Measurements from ENCODE around the gene MGRN1. TPM values are rescaled to one million over a fixed set of nuclear protein-coding genes. Genes with fewer than 3 reads are reported as not detected.
"Not testable (repeated sequence)": the region's sequence is repeated elsewhere in the genome, so short reads cannot be mapped to it uniquely, and the experiment has no call there.

Gene MGRN1
- total RNA-seq, 1 donor from 2014 or later = 19.2 TPM

DNA sequence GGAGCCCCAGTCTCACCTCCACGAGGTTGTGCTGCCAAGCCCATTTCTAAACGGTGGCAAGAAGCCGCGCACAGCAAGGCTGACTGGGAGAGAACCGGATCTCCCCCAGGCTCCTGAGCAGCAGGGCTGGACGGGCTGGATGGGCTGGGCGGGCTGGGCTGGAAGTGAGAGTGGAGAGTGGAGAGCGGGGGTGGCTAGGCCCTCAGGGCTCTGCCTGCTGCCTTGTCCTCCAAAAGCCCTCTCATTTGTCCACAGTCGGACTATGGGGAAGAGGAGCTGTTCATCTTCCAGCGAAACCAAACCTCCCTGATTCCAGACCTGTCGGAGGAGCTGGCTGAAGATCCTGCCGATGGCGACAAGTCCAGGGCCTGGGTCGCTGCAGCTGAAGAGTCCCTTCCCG is 112.9 kb downstream of the MGRN1 start:
- no peak for ATAC-seq

DNA sequence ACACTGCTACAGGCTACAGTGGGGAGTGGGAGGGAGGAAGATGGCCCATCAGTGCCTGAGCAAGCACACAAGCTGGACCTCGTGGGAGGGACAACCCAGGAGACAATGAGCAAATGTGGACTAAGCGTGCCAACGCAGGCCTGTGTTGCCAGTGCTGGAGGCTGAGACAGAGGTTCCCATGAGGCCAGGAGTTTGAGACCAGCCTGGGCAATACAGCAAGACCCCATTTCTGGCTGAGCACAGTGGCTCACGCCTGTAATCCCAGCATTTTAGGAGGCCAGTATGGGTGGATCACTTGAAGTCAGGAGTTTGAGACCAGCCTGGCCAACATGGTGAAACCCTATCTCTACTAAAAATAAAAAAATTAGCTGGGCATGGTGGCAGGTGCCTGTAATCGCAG is 113.7 kb downstream of the MGRN1 start:
- ATAC-seq = not testable (repeated sequence)

Other genes with a start within 250 kb of the MGRN1 start
- 7.9 TPM for gene CORO7, start 208.2 kb upstream of the MGRN1 start, total RNA-seq
- gene DNAJA3, start 199.0 kb upstream of the MGRN1 start, total RNA-seq = 40.2 TPM
- gene NMRAL1, start 150.2 kb upstream of the MGRN1 start, total RNA-seq = 35.2 TPM
- 46.6 TPM for gene HMOX2, start 148.4 kb upstream of the MGRN1 start, total RNA-seq
- gene CDIP1, start 86.1 kb upstream of the MGRN1 start, total RNA-seq = 18.9 TPM
- gene C16orf96, start 68.5 kb upstream of the MGRN1 start, total RNA-seq = 0.04 TPM
- gene UBALD1, start 9.9 kb upstream of the MGRN1 start, total RNA-seq = 12.7 TPM
- 24.2 TPM for gene NUDT16L1, start 68.7 kb downstream of the MGRN1 start, total RNA-seq
- gene ANKS3, start 109.4 kb downstream of the MGRN1 start, total RNA-seq = 8.1 TPM
- 0.28 TPM for gene DNAAF8, start 109.7 kb downstream of the MGRN1 start, total RNA-seq
- 5.2 TPM for gene ZNF500, start 142.3 kb downstream of the MGRN1 start, total RNA-seq
- not detected for gene SEPTIN12, start 163.5 kb downstream of the MGRN1 start, total RNA-seq
- 12.9 TPM for gene SMIM22, start 170.5 kb downstream of the MGRN1 start, total RNA-seq
- gene ROGDI, start 177.8 kb downstream of the MGRN1 start, total RNA-seq = 21.3 TPM
- gene GLYR1, start 222.5 kb downstream of the MGRN1 start, total RNA-seq = 49.9 TPM
- 12.0 TPM for gene UBN1, start 222.7 kb downstream of the MGRN1 start, total RNA-seq